Large intestine (tissue), 3 donors: ENCODE data around the gene DONSON. TPM values are rescaled to one million over a fixed set of nuclear protein-coding genes. Genes with fewer than 3 reads are reported as not detected.
"Not testable (repeated sequence)": the region's sequence is repeated elsewhere in the genome, so short reads cannot be mapped to it uniquely, and the experiment has no call there.

Source experiments
- DNase-seq, 2 donors: peaks; one replicate each; pipeline versions ENCODE4 v3.0.0 to v3.0.0-alpha.2; 2013
- H3K27ac ChIP-seq: one replicate; pipeline ENCODE4 v1.5.1; 2013; ENCODE audit warnings: low read length
- H3K27me3 ChIP-seq: 2 replicates; pipeline ENCODE4 v1.6.1; 2013; ENCODE audit warnings: low read length; ENCODE audit not compliant: control insufficient read depth, insufficient read depth
- H3K36me3 ChIP-seq: 2 replicates; pipeline ENCODE4 v1.6.1; 2013; ENCODE audit warnings: low read length; ENCODE audit not compliant: control insufficient read depth, insufficient read depth
- H3K4me1 ChIP-seq: one replicate; pipeline ENCODE4 v1.6.1; 2013; ENCODE audit warnings: low read length; ENCODE audit not compliant: control insufficient read depth, insufficient read depth
- H3K4me3 ChIP-seq: one replicate; pipeline ENCODE4 v1.5.1; 2013; ENCODE audit warnings: low read length
- H3K9me3 ChIP-seq: one replicate; pipeline ENCODE4 v1.6.1; 2013; ENCODE audit warnings: mild to moderate bottlenecking, low read depth, low read length, moderate library complexity; ENCODE audit not compliant: control insufficient read depth
- WGBS: methylation state at CpG from one replicate; pipeline ENCODE4 v1.1.5; 2013; ENCODE audit warnings: low lambda C conversion rate; ENCODE audit not compliant: insufficient coverage; 5-methylcytosine and 5-hydroxymethylcytosine counted together
- polyA plus RNA-seq: library from polyadenylated mRNA; unstranded; fragments of 120-200 nt; gene quantifications from one replicate; pipeline ENCODE4 v1.2.1, GENCODE V29; 2013

Gene DONSON
- polyA plus RNA-seq, 1 donor, result 26.4 TPM

DNA sequence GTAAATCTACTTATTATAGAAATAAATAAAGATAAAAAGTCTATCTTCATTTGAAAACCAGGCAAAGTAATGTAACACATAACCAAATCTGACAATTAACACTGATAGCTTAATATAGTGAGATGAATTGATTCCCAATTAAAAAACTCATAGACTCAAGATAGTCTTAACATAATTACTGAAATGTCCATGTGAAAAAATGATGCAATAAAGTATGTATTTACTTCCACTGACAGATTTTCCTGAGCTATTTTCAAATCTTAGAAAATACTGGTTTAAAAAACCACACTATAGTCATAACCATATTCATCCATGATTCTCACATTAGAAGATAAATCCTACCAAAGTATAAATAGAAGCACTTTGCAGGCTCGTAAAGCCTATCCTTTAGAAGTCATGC, 9.6 kb upstream of the DONSON start:
- DNase-seq, result no peak
- H3K27me3 ChIP-seq, result no peaks in the 10 kb centered on the region
- peaks cover 48% of the 10 kb centered on the region for H3K36me3 ChIP-seq
- H3K9me3 ChIP-seq, result no peaks in the 10 kb centered on the region
- no peak overlapping the region for H3K27ac ChIP-seq
- H3K4me1 ChIP-seq, result no peaks in the 10 kb centered on the region
- no CpG with 5 or more reads among the region's 1 CpG for WGBS
- H3K4me3 ChIP-seq, result no peak overlapping the region

DNA sequence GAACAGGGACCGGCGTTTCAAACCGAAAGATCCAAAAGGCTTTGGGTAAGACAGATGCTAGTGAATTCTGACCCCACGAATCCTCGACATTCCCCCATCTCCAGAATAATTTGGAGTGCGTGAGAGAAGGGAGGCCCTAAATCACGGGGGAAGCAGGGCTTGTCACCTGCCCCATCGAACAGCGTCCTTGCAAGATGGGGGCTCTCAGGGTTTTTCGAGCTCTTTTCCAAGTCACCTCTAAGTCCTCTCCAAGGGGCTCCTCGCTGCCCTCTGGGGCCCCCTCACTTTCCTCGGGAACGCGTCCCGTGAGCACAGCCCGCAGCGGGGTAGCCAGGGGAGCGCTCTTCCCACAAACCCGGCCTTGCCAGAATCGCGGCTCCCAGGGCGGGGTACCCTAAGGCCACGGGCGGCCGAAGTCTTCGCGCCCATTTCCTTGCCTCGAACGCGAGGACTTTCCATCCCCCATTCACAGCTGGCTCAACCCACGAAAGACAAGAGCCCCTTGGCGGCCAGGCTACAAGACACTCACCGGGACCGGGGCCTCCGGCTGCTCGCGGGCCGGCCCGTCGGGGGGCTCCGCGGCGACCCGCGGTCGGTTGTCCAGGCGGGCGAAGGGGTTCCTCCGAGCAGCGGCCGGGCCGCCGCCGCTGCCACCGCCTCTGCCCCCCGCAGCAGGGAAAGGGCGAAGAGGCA, 546 bp downstream of the DONSON start:
- Histone ChIP-seq H3K4me1 (no peaks in the 10 kb centered on the region), H3K36me3 (no peaks in the 10 kb centered on the region), H3K4me3 (peak overlapping the region; percentile 86), H3K9me3 (no peaks in the 10 kb centered on the region), H3K27ac (peak overlapping the region; percentile 22), H3K27me3 (no peaks in the 10 kb centered on the region)
- WGBS, result no CpG with 5 or more reads among the region's 57 CpGs
- peak; percentile 4 to 55 for DNase-seq

DNA sequence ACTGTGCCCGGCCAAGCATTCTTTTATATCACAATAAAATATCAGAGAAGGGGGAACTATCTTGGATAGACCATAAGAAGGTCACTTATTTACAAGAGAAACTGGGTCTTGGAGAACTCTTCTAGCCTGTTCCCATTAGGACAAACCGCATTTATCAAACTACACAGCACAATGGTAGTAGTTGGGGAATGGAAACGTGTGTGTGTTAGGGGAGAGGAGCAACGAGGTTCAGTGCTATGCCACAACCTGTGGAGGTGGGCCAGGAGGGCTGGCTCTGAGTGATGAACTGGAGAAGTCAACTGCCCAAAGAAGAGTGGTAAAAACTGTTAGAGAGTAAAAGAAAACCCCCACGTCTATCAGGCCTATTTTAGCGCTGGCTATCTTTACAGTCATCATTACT, 1.6 kb downstream of the DONSON start:
- WGBS, result 100% methylated on average over 2 of the region's 6 CpGs

DNA sequence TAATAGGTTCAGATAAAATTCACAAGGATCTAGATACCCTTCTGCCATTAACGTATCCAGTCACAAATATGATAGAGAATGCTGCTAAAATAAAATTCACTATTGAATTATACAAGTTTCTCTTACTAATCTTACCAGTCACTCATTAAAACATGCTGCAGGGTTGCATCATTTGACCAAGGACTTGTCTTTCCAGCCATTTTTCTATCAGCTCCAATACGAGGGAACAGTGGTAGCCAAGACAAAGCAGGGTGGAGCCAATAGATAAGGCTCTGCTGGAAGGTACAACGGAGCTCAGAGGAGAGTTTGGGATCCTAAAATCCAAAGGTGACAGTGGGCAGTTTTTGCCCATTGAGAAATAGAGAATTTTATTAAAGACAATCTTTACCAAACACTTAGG, 4.0 kb downstream of the DONSON start:
- Histone ChIP-seq H3K4me3 (no peak overlapping the region), H3K36me3 (peaks cover 6% of the 10 kb centered on the region), H3K27ac (no peak overlapping the region), H3K4me1 (no peaks in the 10 kb centered on the region), H3K9me3 (no peaks in the 10 kb centered on the region), H3K27me3 (no peaks in the 10 kb centered on the region)
- DNase-seq, result no peak
- 80% methylated on average over 1 of the region's 3 CpGs for WGBS

More for the DNA sequence above, 1.6 kb downstream of the DONSON start:
- Histone ChIP-seq H3K36me3 (peaks cover 3% of the 10 kb centered on the region), H3K27ac (no peak overlapping the region), H3K4me3 (no peak overlapping the region), H3K9me3 (no peaks in the 10 kb centered on the region), H3K27me3 (no peaks in the 10 kb centered on the region), H3K4me1 (no peaks in the 10 kb centered on the region)
- no peak for DNase-seq

DNA sequence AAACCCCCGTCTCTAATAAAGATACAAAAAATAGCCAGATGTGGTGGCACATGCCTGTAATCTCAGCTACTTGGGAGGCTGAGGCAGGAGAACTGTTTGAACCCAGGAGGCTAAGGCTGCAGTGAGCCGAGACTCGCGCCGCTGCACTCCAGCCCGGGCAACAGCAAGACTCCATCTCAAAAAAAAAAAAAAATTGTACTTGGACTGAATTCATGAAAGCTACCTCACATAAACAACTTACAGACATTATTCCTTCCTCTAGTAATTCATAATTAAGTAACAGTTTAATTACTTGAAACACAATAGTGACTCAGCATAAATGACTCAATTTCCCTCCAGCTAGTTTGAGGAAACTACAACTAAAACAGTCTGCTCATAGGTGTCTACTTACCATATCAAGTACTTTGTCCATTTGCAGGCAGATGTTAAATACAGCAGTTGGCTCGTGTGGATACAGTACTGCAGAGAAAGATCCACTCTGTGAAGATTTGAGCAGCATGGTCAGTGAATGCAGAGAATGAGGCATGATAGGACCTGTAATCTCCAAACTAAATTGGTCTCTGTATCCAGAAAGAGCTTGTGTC, 9.4 kb downstream of the DONSON start:
- Histone ChIP-seq H3K36me3 (peaks cover 29% of the 10 kb centered on the region), H3K9me3 (no peaks in the 10 kb centered on the region), H3K27ac (no peak overlapping the region), H3K4me3 (no peak overlapping the region), H3K4me1 (peaks cover 5% of the 10 kb centered on the region), H3K27me3 (no peaks in the 10 kb centered on the region)
- WGBS, result 40% methylated on average over 1 of the region's 7 CpGs
- DNase-seq, result no peak

DNA sequence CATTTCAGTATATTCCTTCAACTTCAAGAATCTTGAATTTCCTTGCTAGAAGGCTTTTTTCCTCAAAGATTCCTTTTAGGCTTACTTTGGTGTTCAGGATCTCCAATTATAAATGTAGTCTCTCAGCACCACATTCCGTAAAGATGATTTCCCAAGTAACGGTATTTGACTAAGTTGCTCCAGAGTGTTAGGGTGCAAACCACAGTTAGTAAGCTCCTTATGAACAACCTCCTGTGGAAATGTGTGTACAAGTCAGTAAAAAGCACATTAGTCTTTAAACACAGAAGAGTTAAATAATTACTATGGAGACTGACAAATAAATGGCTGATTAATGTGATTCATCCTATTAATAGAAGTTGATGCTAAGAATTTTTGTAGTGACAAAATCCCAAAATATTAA, 10.3 kb downstream of the DONSON start:
- no peak for DNase-seq
- H3K4me1 ChIP-seq, result peaks cover 5% of the 10 kb centered on the region
- H3K4me3 ChIP-seq, result no peak overlapping the region
- peaks cover 33% of the 10 kb centered on the region for H3K36me3 ChIP-seq
- no peak overlapping the region for H3K27ac ChIP-seq
- WGBS, result 92% methylated on average over 2 of the region's 2 CpGs
- no peaks in the 10 kb centered on the region for H3K27me3 ChIP-seq
- no peaks in the 10 kb centered on the region for H3K9me3 ChIP-seq

DNA sequence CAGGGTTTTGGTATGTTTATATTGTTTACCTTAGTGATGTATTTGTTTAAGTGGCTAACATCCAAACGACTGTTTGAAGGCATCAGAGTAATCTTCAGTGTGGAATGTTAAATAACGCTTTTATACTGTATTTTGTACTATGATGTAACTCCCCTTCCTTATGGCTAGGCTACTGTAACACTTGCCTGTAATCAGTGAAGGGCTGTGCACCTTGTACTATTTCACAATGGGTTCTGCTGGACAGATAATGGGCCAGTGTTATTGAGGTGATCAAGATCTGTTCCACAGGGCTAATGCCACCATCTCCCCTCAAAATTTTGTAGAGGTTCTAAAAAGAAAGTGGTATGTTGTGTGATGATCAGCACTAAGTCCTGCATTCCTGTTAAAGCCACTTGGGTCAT, 11.7 kb downstream of the DONSON start:
- no CpG with 5 or more reads among the region's 2 CpGs for WGBS
- H3K36me3 ChIP-seq, result peaks cover 36% of the 10 kb centered on the region
- H3K4me1 ChIP-seq, H3K27ac ChIP-seq, H3K27me3 ChIP-seq, H3K9me3 ChIP-seq, H3K4me3 ChIP-seq: not testable (repeated sequence)
- peak; percentile 78 to 83 for DNase-seq

DNA sequence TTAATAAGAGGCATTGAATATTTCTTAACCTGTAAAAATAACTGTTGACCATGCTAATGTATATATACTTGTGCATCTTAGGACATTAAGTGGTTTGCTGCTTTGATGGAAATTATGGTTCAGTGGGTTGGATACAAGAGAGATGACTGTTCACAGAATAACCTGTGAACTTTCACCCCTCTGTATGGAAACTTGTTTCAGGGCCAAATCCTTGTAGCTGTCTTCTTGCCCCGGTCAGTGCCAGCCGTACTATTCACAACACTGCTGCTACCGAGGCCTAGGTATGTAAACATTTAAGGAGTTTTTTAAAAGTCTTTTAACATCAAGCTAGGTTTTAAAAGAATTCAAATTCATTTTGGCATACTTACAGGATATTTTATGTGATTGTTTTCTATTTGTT, 16.1 kb downstream of the DONSON start:
- H3K9me3 ChIP-seq, result no peaks in the 10 kb centered on the region
- no peak overlapping the region for H3K4me3 ChIP-seq
- no peaks in the 10 kb centered on the region for H3K27me3 ChIP-seq
- DNase-seq, result no peak
- no CpG with 5 or more reads among the region's 3 CpGs for WGBS
- H3K36me3 ChIP-seq, result peaks cover 59% of the 10 kb centered on the region
- H3K4me1 ChIP-seq, result peaks cover 9% of the 10 kb centered on the region
- no peak overlapping the region for H3K27ac ChIP-seq

DNA sequence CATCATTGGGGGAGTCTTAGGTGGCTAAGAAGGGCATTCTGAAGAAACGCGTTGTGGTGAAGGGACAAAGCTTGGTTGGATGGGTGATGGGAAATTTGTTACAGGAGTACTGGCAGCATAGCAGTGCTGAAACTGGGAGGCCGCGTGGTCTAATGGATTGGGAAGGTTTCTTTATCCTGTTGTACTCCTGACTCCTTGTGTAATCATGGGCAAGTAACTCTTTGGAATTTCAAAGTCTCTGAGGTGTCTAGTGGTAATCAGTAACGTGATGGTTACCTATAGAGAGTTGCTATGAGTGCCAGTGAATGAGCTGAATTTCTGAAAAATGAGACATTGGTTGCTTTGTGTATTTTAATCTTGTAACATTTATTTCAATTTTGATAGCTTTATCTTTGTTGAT, 18.5 kb downstream of the DONSON start:
- 40% methylated on average over 1 of the region's 5 CpGs for WGBS
- Histone ChIP-seq H3K27ac (no peak overlapping the region), H3K4me3 (no peak overlapping the region), H3K27me3 (no peaks in the 10 kb centered on the region), H3K9me3 (no peaks in the 10 kb centered on the region), H3K4me1 (peaks cover 5% of the 10 kb centered on the region), H3K36me3 (peaks cover 54% of the 10 kb centered on the region)
- peak in 1 of 2 donors; percentile 29 for DNase-seq

DNA sequence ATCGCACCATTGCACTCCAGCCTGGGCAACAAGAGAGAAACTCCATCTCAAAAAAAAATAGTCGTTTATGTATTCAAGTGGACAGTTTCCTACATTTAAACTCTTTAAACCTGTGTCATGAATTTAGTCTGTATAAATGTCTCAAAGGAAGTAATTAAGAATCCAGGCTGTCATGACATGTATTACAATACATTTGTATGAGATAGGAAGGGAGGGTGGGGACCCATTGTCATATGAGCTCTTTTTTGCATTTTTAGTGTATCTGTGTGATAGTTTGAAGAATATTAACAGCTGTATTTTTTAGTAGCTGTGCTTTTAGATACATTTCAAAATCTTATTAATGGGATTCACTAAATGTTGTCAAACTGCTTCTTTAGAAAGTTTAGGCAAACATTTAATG, 20.0 kb downstream of the DONSON start:
- DNase-seq, result no peak
- H3K4me1 ChIP-seq, result peaks cover 5% of the 10 kb centered on the region
- no peaks in the 10 kb centered on the region for H3K9me3 ChIP-seq
- H3K36me3 ChIP-seq, result peaks cover 51% of the 10 kb centered on the region
- H3K27me3 ChIP-seq, result no peaks in the 10 kb centered on the region
- H3K4me3 ChIP-seq, result no peak overlapping the region
- H3K27ac ChIP-seq, result no peak overlapping the region
- no CpG with 5 or more reads among the region's 2 CpGs for WGBS

DNA sequence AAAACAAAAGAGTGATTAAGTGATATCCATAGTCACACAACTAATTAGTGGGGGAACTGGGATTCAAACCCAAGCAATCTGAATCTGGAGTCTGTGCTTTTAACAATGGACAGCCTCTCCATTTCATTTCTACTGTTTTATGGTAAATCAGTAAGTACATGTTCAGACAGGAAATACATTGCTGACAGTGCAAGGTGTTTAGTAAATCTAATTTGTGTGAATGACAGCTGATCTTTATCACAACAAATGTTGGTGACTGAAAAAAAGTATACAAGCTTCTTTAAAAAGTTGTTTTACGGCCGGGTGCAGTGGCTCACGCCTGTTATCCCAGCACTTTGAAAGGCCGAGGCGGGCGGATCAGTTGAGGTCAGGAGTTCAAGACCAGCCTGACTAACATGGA, 20.6 kb downstream of the DONSON start:
- Histone ChIP-seq H3K4me3 (no peak overlapping the region), H3K27me3 (no peaks in the 10 kb centered on the region), H3K9me3 (no peaks in the 10 kb centered on the region), H3K36me3 (peaks cover 48% of the 10 kb centered on the region), H3K27ac (no peak overlapping the region), H3K4me1 (peaks cover 5% of the 10 kb centered on the region)
- WGBS, result no CpG with 5 or more reads among the region's 6 CpGs
- no peak for DNase-seq
